Gastrocnemius medialis (tissue), 4 donors: ENCODE measurements around the gene ATF7. TPM values are rescaled to one million over a fixed set of nuclear protein-coding genes. Genes with fewer than 3 reads are reported as not detected.

Experiments
- ATAC-seq, 2 donors: fragments of 150-250 bp; one replicate each; pipeline ENCODE4 v1.9.1; 2016
- DNase-seq, 2 donors: peaks; one replicate each; pipeline ENCODE4 v3.0.0-alpha.2; 2019
- H3K27ac ChIP-seq, 4 donors: fragments of 200-600 bp; sonication (generic); 1 replicate in 1 of 4; 2 replicates in 3 of 4; pipeline ENCODE4 v1.5.1; 2016 to 2018; ENCODE audit warnings: mild to moderate bottlenecking in 2 of 4, moderate library complexity in 1 of 4
- H3K27me3 ChIP-seq, 3 donors: fragments of 200-600 bp; sonication (generic) in 2 of 3; 1 replicate in 1 of 3; 2 replicates in 2 of 3; pipeline versions ENCODE4 v1.5.1 to v1.6.0; 2016 to 2019; ENCODE audit warnings: mild to moderate bottlenecking in 1 of 3, moderate library complexity in 1 of 3
- H3K36me3 ChIP-seq, 2 donors: fragments of 200-600 bp; sonication (generic) in 1 of 2; one replicate each; pipeline ENCODE4 v1.5.1; 2017 to 2018
- H3K4me1 ChIP-seq, 2 donors: fragments of 200-600 bp; sonication (generic) in 1 of 2; one replicate each; pipeline ENCODE4 v1.5.1; 2016 to 2017; ENCODE audit warnings: mild to moderate bottlenecking in 2 of 2
- H3K4me3 ChIP-seq, 4 donors: fragments of 200-600 bp; sonication (generic) in 3 of 4; 1 replicate in 1 of 4; 2 replicates in 3 of 4; pipeline ENCODE4 v1.5.1; 2016 to 2019; ENCODE audit warnings: mild to moderate bottlenecking in 2 of 4
- H3K9me3 ChIP-seq, 3 donors: fragments of 200-600 bp; sonication (generic) in 2 of 3; 1 replicate in 1 of 3; 2 replicates in 2 of 3; pipeline ENCODE4 v1.5.1; 2016 to 2019
- POLR2A ChIP-seq, 2 donors: fragments of 450-650 bp; IDR thresholded peaks; one replicate each; pipeline ENCODE4 v1.6.1; 2017; ENCODE audit warnings: antibody characterized with exemption in 2 of 2, mild to moderate bottlenecking in 2 of 2, moderate library complexity in 2 of 2
- in situ Hi-C, 4 donors: fragments of 200-750 bp; cut with MboI; loops; one replicate each; pipeline versions ENCODE4 v1.15.0 to v1.8.0; 2017; ENCODE audit warnings: low sequenced_read_pairs in 4 of 4
- intact Hi-C: fragments of 100-400 bp; cut with DNase I; formaldehyde crosslinking; loops from one replicate; pipeline ENCODE4 v1.15.1; 2023; ENCODE audit warnings: low total_unique reads
- total RNA-seq, 4 donors: library from RNA; depleted of rRNA; stranded (reverse); fragments of >200 nt; gene quantifications; one replicate each; pipeline versions ENCODE4 v1.1.0 to v1.2.3, GENCODE V29; 2016
- TF ChIP-seq, protein P1 (sequence below), 5 experiments: fragments of 450-650 bp in 3 of 5; fragments of 200-600 bp in 2 of 5; sonication (generic) in 2 of 5; IDR thresholded peaks in 4 of 5; conservative IDR thresholded peaks in 1 of 5; 1 replicate in 4 of 5; 2 replicates in 1 of 5; pipeline ENCODE4 v1.5.1; 2016 to 2019; ENCODE audit warnings: antibody characterized with exemption in 5 of 5, mild to moderate bottlenecking in 3 of 5, moderate library complexity in 3 of 5

ATF7 gene
- total RNA-seq, 4 donors from 2014 or later = 21.9 to 47.9 (median 26.3) TPM

DNA sequence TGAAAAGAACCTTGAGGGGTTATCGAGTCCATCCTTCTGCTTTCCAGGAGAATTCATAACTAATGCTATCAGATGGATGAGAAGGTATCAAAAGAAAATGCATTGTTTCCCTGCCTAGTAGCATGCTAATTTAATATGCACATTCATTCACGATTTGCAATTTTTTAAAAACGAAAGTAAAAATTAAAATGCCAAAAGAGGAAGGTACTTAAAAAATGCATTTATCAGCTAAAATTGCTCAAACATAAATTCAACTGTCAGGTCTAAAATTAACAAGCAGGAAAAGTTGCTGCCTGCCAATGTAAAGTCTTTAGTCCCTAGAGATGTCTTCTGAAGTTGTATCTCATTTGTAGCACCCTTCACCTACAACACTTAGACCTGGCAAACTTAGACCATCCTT, 7.9 kb downstream of the ATF7 start:
- Histone ChIP-seq H3K4me3 (peak overlapping the region; percentile 21 to 36 (median 30)), H3K9me3 (no peaks in the 10 kb centered on the region), H3K27me3 (no peaks in the 10 kb centered on the region), H3K36me3 (peaks cover 0 to 16% of the 10 kb centered on the region in 2 donors), H3K4me1 (peaks cover 41 to 56% of the 10 kb centered on the region in 2 donors), H3K27ac (peak overlapping the region; percentile 40 to 49 (median 43))
- ATAC-seq (no peak), DNase-seq (no peak)
- intact Hi-C loops = no loop called here
- TF ChIP-seq, protein P1, sequence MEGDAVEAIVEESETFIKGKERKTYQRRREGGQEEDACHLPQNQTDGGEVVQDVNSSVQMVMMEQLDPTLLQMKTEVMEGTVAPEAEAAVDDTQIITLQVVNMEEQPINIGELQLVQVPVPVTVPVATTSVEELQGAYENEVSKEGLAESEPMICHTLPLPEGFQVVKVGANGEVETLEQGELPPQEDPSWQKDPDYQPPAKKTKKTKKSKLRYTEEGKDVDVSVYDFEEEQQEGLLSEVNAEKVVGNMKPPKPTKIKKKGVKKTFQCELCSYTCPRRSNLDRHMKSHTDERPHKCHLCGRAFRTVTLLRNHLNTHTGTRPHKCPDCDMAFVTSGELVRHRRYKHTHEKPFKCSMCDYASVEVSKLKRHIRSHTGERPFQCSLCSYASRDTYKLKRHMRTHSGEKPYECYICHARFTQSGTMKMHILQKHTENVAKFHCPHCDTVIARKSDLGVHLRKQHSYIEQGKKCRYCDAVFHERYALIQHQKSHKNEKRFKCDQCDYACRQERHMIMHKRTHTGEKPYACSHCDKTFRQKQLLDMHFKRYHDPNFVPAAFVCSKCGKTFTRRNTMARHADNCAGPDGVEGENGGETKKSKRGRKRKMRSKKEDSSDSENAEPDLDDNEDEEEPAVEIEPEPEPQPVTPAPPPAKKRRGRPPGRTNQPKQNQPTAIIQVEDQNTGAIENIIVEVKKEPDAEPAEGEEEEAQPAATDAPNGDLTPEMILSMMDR (IDR thresholded peaks at IDR 0.05 in 4 of 5, conservative IDR thresholded peaks at IDR 0.05 in 1 of 5) = no peak
- TF ChIP-seq POLR2A (IDR thresholded peaks at IDR 0.05) = no peak
- in situ Hi-C loops = no loop called here

DNA sequence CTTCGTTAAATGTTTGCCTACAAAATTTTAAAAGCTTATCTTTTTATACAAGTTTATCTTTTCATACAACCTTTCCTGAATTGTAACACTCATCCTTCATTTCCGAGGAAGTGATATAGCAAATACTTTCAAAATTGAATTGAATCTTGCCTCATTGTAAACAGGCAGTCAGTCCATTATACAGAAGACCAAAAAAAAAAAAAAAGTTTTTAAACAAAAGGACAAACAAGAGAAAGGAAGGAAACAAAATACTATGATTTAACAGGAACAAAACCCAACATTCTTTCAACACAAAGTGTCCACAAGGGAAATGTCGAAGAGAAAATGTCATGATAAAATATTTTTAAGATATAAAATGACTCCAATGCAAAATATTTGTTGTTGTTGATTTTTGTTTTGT, 8.5 kb downstream of the ATF7 start:
- no peaks in the 10 kb centered on the region for H3K9me3 ChIP-seq
- H3K4me3 ChIP-seq = peak overlapping the region in 3 of 4 donors; percentile 21 to 36 (median 29)
- ATAC-seq (no peak), DNase-seq (no peak)
- TF ChIP-seq POLR2A (IDR thresholded peaks at IDR 0.05) = no peak
- TF ChIP-seq, protein P1 (IDR thresholded peaks at IDR 0.05 in 4 of 5, conservative IDR thresholded peaks at IDR 0.05 in 1 of 5) = no peak
- H3K27ac ChIP-seq = peak overlapping the region; percentile 40 to 49 (median 43)
- peaks cover 0 to 16% of the 10 kb centered on the region in 2 donors for H3K36me3 ChIP-seq
- no peaks in the 10 kb centered on the region for H3K27me3 ChIP-seq
- in situ Hi-C loops (no loop called here), intact Hi-C loops (no loop called here)
- H3K4me1 ChIP-seq = peaks cover 35 to 50% of the 10 kb centered on the region in 2 donors

DNA sequence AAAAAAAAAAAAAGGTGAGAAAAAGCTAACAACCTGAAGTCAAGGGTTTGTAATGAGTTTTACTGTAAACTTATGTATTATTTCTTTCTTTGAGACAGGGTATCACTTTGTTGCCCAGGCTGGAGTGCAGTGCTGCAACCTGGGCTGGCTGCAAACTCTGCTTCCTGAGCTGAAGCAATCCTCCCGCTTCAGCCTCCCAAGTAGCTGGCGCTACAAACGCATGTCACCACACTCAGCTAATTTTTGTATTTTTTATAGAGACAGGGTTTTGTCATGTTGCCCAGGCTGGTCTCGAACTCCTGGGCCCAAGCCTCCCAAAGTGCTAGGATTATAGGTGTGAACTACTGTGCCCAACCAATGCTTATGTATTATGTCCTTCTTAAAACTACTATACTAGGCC, 9.2 kb downstream of the ATF7 start:
- H3K27ac ChIP-seq = peak overlapping the region; percentile 40 to 49 (median 43)
- H3K27me3 ChIP-seq = no peaks in the 10 kb centered on the region
- intact Hi-C loops = no loop called here
- H3K36me3 ChIP-seq = peaks cover 0 to 16% of the 10 kb centered on the region in 2 donors
- H3K4me1 ChIP-seq = peaks cover 32 to 45% of the 10 kb centered on the region in 2 donors
- no peak for ATAC-seq
- no peak for DNase-seq
- no peaks in the 10 kb centered on the region for H3K9me3 ChIP-seq
- H3K4me3 ChIP-seq = no peak overlapping the region
- in situ Hi-C loops = no loop called here
- no peak for TF ChIP-seq POLR2A (IDR thresholded peaks at IDR 0.05)
- TF ChIP-seq, protein P1 (IDR thresholded peaks at IDR 0.05 in 4 of 5, conservative IDR thresholded peaks at IDR 0.05 in 1 of 5) = no peak

DNA sequence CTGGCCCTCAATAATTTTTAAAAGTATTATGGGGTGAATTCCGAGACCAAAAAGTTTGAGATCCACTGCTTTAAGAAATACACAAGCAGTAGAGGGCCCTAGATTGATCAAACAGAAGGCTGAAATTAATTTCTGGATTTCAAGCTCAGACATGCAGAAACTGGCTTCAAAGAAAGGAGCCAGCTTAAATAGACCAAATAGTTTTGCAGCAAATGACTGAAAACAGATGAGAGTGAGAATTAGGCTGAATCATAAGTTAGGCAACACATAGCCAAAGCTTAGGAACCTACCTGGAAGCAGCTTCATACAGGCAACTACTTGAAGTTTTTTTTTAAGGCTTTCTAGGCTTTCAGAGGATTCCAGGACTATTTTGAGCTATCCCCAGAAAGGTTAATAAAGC, 12.4 kb downstream of the ATF7 start:
- intact Hi-C loops (no loop called here), in situ Hi-C loops (no loop called here)
- Histone ChIP-seq H3K36me3 (peaks cover 0 to 16% of the 10 kb centered on the region in 2 donors), H3K4me1 (peaks cover 32 to 34% of the 10 kb centered on the region in 2 donors), H3K27ac (no peak overlapping the region), H3K27me3 (no peaks in the 10 kb centered on the region), H3K4me3 (no peak overlapping the region), H3K9me3 (no peaks in the 10 kb centered on the region)
- no peak for ATAC-seq
- DNase-seq = no peak
- no peak for TF ChIP-seq POLR2A (IDR thresholded peaks at IDR 0.05)
- TF ChIP-seq, protein P1 (IDR thresholded peaks at IDR 0.05 in 4 of 5, conservative IDR thresholded peaks at IDR 0.05 in 1 of 5) = no peak

DNA sequence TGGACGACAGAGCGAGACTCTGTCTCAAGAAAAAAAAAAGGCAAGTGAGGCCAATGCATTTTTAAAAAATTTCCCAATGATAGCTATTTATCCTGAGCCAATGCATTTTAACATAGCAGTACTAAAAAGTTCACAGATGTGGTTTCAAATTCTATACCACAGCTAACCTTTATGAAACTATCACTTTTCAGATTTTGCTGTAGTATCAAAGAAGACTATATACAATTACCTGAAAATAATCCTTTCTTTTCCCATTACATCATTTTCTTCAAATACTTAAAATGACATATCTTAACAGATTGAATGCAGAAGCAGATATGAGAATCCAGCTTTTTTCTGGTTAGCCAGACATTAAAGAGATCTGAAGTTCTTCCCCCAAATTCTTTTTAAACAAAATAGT, 13.2 kb downstream of the ATF7 start:
- TF ChIP-seq POLR2A (IDR thresholded peaks at IDR 0.05) = no peak
- TF ChIP-seq, protein P1 (IDR thresholded peaks at IDR 0.05 in 4 of 5, conservative IDR thresholded peaks at IDR 0.05 in 1 of 5) = no peak
- intact Hi-C loops (no loop called here), in situ Hi-C loops (no loop called here)
- Histone ChIP-seq H3K36me3 (peaks cover 0 to 16% of the 10 kb centered on the region in 2 donors), H3K9me3 (no peaks in the 10 kb centered on the region), H3K27ac (no peak overlapping the region), H3K27me3 (no peaks in the 10 kb centered on the region), H3K4me3 (no peak overlapping the region), H3K4me1 (peaks cover 23 to 25% of the 10 kb centered on the region in 2 donors)
- ATAC-seq = no peak
- DNase-seq = no peak
